ENCODE data around the gene TMEM178B.

GRCh38 chr7:141340991-141341390 lies 267.1 kb downstream of the TMEM178B start:
- TF ChIP-seq CTCF (IDR thresholded peaks at IDR 0.05) (no peak), POLR2A (IDR thresholded peaks at IDR 0.05) (no peak)

All from thyroid gland (tissue), 4 donors.